Smooth muscle cell of the brain vasculature (primary cell): ENCODE results near the gene CPED1.
"Not testable (repeated sequence)": the region's sequence is repeated elsewhere in the genome, so short reads cannot be mapped to it uniquely, and the experiment has no call there.

ENCODE experiments used
- DNase-seq: peaks from one replicate; pipeline ENCODE4 v3.0.0-alpha.2; 2012; ENCODE audit warnings: low read depth, low spot score

The CPED1 gene

GRCh38 chr7:120996333-120996987 lies 7.9 kb downstream of the CPED1 start:
- peak; percentile 77 for DNase-seq

- DNase-seq, result no peak
Measured at GRCh38 chr7:120996988-120997345, 8.5 kb downstream of the CPED1 start.

- DNase-seq, result no peak
Measured at GRCh38 chr7:120997882-120998474, 9.5 kb downstream of the CPED1 start.

GRCh38 chr7:120998520-120998919 lies 10.0 kb downstream of the CPED1 start:
- DNase-seq, result no peak

- no peak for DNase-seq
Measured at GRCh38 chr7:120998996-120999565, 10.6 kb downstream of the CPED1 start.

GRCh38 chr7:121000081-121000983 lies 11.8 kb downstream of the CPED1 start:
- DNase-seq, result no peak

GRCh38 chr7:121001234-121001906 lies 12.9 kb downstream of the CPED1 start:
- no peak for DNase-seq

GRCh38 chr7:121002048-121002756 lies 13.7 kb downstream of the CPED1 start:
- no peak for DNase-seq

GRCh38 chr7:121002757-121003200 lies 14.3 kb downstream of the CPED1 start:
- no peak for DNase-seq

GRCh38 chr7:121003986-121004685 lies 15.6 kb downstream of the CPED1 start:
- no peak for DNase-seq

- DNase-seq, result not testable (repeated sequence)
Measured at GRCh38 chr7:121005058-121005457, 16.5 kb downstream of the CPED1 start.

GRCh38 chr7:121005996-121006584 lies 17.6 kb downstream of the CPED1 start:
- no peak for DNase-seq

- no peak for DNase-seq
Measured at GRCh38 chr7:121006711-121007315, 18.3 kb downstream of the CPED1 start.

- no peak for DNase-seq
Measured at GRCh38 chr7:121008816-121009215, 20.3 kb downstream of the CPED1 start.

- no peak for DNase-seq
Measured at GRCh38 chr7:121011401-121011800, 22.9 kb downstream of the CPED1 start.

GRCh38 chr7:121012170-121012874 lies 23.8 kb downstream of the CPED1 start:
- DNase-seq, result no peak

- no peak for DNase-seq
Measured at GRCh38 chr7:121012919-121013318, 24.4 kb downstream of the CPED1 start.

GRCh38 chr7:121015560-121015959 lies 27.0 kb downstream of the CPED1 start:
- DNase-seq, result no peak

GRCh38 chr7:121016966-121017365 lies 28.5 kb downstream of the CPED1 start:
- DNase-seq, result peak; percentile 65
